Bronchial epithelial cell (primary cell): ENCODE measurements around the gene RHOBTB1. TPM values are rescaled to one million over a fixed set of nuclear protein-coding genes. Genes with fewer than 3 reads are reported as not detected.
A peak's percentile ranks its signal among the peaks of the same experiment; 100 is the strongest.

Experiments used
- DNase-seq: peaks from one replicate; pipeline ENCODE4 v3.0.0-alpha.2; 2010; ENCODE audit warnings: low read depth
- FAIRE-seq: peaks from 2 replicates; lab custom pipeline; 2011; peaks lifted over from hg19 to GRCh38; lab: Jason Lieb, UNC
- H3K27me3 ChIP-seq: 2 replicates; pipeline ENCODE4 v1.5.1; 2011; ENCODE audit warnings: low read length; ENCODE audit not compliant: control insufficient read depth, insufficient read depth
- H3K36me3 ChIP-seq: 2 replicates; pipeline ENCODE4 v1.5.1; 2011; ENCODE audit warnings: low read length; ENCODE audit not compliant: control insufficient read depth, insufficient read depth
- H3K4me3 ChIP-seq: 2 replicates; pipeline ENCODE4 v1.5.1; 2011; ENCODE audit warnings: mild to moderate bottlenecking, low read depth, low read length, control low read depth
- CTCF ChIP-seq: IDR thresholded peaks from 2 replicates; pipeline ENCODE4 v1.5.1; 2011; ENCODE audit warnings: mild to moderate bottlenecking, moderate library complexity, low read length, control low read depth, inconsistent platforms; ENCODE audit not compliant: insufficient read depth, severe bottlenecking
- total RNA-seq: library from RNA; depleted of rRNA; stranded (reverse); fragments of >200 nt; gene quantifications from 2 replicates; pipeline ENCODE4 v1.2.1, GENCODE V29; 2014

RHOBTB1 gene
- total RNA-seq, 1 donor from 2014 or later = 6.3 TPM

- Histone ChIP-seq H3K4me3 (no peak overlapping the region), H3K27me3 (no peaks in the 10 kb centered on the region), H3K36me3 (no peaks in the 10 kb centered on the region)
- FAIRE-seq (no peak), DNase-seq (peak; percentile 33)
- no peak for TF ChIP-seq CTCF
Observed at GRCh38 chr10:60828489-60828852, 115.5 kb downstream of the RHOBTB1 start.

GRCh38 chr10:60827791-60828488 is 116.0 kb downstream of the RHOBTB1 start:
- FAIRE-seq (no peak), DNase-seq (peak; percentile 66)
- Histone ChIP-seq H3K27me3 (no peaks in the 10 kb centered on the region), H3K4me3 (no peak overlapping the region), H3K36me3 (no peaks in the 10 kb centered on the region)
- no peak for TF ChIP-seq CTCF

- DNase-seq (no peak), FAIRE-seq (no peak)
- H3K36me3 ChIP-seq = no peaks in the 10 kb centered on the region
- H3K27me3 ChIP-seq = no peaks in the 10 kb centered on the region
- H3K4me3 ChIP-seq = no peak overlapping the region
- no peak for TF ChIP-seq CTCF
Observed at GRCh38 chr10:60825520-60825919, 118.5 kb downstream of the RHOBTB1 start.

- FAIRE-seq (no peak), DNase-seq (no peak)
- no peak for TF ChIP-seq CTCF
- no peak overlapping the region for H3K4me3 ChIP-seq
- H3K27me3 ChIP-seq = no peaks in the 10 kb centered on the region
- H3K36me3 ChIP-seq = no peaks in the 10 kb centered on the region
Observed at GRCh38 chr10:60823324-60823723, 120.7 kb downstream of the RHOBTB1 start.

- Histone ChIP-seq H3K27me3 (no peaks in the 10 kb centered on the region), H3K4me3 (no peak overlapping the region), H3K36me3 (no peaks in the 10 kb centered on the region)
- FAIRE-seq = no peak
- no peak for DNase-seq
- no peak for TF ChIP-seq CTCF
Observed at GRCh38 chr10:60822809-60823208, 121.2 kb downstream of the RHOBTB1 start.

- Histone ChIP-seq H3K4me3 (no peak overlapping the region), H3K27me3 (no peaks in the 10 kb centered on the region), H3K36me3 (no peaks in the 10 kb centered on the region)
- FAIRE-seq = no peak
- TF ChIP-seq CTCF = no peak
- peak; percentile 25 for DNase-seq
Observed at GRCh38 chr10:60821656-60822055, 122.3 kb downstream of the RHOBTB1 start.
